T-helper 1 cell treated with Interleukin-12 subunit alpha and Interleukin-12 subunit beta and Interleukin-4 antibody, amounts not matched to agents 30 ng/mL and 1 ng/mL, for 36 hours (primary cell): ENCODE results near the gene ABL2. TPM values are rescaled to one million over a fixed set of nuclear protein-coding genes. Genes with fewer than 3 reads are reported as not detected.
"Not testable (repeated sequence)": the region's sequence is repeated elsewhere in the genome, so short reads cannot be mapped to it uniquely, and the experiment has no call there.

Source experiments
- intact Hi-C: fragments of 100-400 bp; cut with micrococcal nuclease; formaldehyde crosslinking; loops from one replicate; pipeline ENCODE4 v1.15.1; 2024
- total RNA-seq: library from RNA; stranded (reverse); gene quantifications from 2 replicates; pipeline ENCODE4 v1.2.3, GENCODE V29; 2022

ABL2 gene
- total RNA-seq, 1 donor from 2014 or later, result 10.0 TPM

DNA sequence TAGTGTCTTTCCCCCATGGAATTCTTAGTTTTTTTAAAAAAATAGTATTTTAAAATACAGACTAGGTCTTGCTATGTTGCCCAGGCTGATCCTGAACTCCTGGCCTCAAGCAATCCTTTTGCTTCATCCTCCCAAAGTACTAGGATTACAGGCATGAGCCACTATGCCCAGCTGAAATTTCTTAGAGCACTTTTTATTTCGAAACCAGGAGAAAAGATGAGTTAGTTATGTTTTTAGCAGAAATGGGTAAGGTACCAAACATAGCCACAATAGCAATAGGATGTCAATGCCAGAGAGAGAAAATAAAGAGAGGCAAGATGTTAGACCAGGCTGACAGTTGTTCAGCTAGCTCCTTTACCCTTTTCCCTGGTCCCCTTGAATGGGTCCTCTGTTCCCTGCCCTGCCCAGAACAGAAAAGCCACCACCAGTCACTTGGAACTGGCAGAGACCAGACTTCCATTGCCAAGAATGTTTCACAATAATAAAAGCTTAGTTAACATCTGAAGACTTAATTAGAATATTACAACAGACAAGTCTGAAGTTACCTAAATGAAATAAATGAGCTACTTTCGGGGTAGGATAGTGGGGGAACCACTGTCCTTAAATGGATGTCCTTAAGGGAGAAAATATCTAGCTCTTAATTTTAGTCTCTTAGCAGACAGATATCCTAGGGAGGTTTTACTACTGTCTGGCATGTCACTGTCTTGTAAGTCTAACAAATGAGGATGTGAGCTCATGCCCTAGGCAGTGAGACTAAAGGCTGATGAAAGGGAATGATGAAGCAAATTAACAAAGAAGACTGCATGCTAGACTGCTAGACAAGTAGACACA lies 54.3 kb downstream of the ABL2 start:
- intact Hi-C loops, result no loop called here

DNA sequence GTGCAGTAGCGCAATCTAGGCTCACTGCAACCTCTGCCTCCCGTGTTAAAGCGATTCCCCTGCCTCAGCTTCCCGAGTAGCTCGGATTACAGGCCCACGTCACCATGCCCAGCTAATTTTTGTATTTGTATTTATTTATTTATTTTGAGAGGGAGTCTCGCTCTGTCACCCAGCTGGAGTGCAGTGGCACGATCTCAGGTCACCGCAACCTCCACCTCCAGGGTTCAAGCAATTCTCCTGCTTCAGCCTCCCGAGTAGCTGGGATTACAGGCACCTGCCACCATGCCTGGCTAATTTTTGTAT lies 59.1 kb downstream of the ABL2 start:
- intact Hi-C loops, result not testable (repeated sequence)

DNA sequence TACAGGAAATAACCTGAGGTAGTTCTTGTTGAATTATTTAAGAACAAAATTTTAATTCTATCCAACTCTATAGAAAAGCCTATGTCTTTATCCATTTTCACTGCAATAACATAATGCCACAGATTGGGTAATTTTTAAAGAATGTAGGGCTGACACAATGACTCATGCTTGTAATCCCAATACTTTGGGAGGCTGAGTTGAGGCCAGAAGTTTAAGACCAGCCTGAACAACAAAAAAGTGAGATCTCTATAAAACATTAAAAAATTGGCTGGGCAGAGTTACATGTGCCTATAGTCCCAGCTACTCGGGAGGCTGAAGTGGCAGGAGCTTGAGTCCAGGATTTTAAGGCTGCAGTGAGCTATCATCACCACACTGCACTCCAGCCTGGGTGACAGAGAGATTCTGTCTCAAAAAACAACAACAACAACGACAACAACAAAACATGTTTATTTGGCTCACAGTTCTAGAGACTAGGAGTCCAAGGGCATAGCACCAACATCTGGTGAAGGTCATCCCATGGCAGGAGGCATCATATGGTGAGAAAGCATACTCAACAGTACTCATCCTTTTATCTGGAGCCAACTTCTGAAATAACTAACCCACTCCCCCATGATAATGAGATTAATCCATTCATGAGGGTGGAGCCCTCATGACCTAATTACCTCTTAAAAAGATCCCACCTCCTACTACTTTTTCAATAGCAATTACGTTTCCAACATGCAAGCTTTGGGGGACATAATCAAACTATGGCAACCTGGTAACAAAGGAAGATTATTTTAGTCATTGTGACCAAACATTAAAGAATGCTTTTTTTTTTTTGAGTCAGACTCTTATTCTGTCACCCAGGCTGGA lies 59.6 kb downstream of the ABL2 start:
- intact Hi-C loops, result no loop called here

DNA sequence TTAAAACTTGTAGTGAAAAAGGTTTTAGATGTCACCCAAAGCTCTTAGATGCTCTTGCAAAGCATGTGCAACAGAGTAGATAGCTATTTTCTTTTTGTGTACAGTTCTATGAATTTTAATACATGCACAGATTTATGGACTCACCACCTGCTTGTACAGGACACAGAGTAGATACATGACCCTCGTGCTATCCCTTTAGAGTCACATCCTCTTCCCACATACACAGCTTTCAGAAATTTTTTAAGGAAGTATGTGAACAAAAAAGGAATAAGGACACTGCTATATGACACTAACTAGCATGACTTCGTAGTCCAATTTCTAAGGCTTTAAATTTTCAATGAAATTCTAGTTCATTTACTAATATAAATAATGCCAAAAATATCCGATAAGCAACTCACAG lies 60.9 kb downstream of the ABL2 start:
- intact Hi-C loops, result no loop called here

DNA sequence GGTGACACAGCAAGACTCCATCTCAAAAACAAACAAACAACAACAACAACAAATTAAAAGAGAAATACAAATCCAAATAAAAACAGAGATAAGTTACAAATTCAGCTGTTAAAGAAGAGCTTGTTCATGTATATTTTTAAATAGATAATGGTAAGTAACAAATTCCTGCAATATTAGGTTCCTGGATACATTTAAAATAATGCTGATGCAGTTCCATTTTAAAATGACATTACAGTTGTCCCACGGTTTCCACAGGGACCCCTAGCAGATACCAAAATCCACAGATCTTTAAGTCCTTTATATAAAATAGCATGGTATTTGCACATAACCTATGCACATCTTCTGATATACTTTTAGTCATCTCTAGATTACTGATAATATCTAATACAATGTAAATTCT lies 61.5 kb downstream of the ABL2 start:
- intact Hi-C loops, result no loop called here

DNA sequence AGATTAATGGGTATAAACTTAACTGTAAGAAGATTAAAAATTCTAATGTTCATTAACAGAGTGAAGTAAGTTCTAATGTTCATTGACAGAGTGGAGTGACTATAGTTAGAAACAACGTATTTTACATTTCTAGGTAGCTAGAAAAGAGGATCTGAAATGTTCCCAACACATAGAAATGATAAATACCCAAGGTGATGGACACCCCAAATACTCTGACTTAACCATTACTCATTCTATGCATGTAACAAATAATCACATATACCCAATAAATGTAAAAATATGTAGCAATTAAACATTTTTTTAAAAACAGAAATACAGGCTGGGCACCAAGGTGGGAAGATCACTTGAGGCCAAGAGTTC lies 62.1 kb downstream of the ABL2 start:
- intact Hi-C loops, result no loop called here

DNA sequence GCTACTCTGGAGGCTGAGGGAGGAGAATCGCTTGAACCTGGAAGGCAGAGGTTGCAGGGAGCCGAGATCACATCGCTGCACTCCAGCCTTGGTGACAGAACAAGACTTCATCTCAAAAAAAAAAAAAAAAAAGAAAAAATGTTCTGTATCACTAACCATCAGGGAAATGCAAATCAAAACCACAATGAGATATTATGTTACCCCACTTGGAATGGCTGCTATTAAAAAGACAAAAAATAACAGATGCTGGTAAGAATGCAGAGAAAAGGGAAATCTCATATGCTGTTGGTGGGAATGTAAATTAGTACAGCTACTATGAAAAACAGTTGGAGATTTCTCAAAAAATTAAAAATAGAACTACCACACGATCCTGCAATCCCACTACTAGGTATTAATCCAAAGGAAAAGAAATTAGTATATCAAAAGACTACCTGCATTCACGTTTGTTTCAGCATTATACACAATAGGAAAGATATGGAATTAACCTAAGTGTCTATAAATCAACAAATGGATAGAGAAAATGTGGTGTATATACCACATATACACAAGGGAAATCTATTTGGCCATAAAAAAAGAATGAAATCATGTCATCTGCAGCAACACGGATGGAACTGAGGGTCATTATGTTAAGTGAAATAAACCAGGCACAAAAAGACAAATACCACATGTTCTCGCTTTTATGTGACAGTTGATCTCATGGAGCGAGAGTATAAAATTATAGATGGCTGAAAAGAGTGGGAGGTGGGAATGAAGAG lies 62.6 kb downstream of the ABL2 start:
- intact Hi-C loops, result no loop called here

DNA sequence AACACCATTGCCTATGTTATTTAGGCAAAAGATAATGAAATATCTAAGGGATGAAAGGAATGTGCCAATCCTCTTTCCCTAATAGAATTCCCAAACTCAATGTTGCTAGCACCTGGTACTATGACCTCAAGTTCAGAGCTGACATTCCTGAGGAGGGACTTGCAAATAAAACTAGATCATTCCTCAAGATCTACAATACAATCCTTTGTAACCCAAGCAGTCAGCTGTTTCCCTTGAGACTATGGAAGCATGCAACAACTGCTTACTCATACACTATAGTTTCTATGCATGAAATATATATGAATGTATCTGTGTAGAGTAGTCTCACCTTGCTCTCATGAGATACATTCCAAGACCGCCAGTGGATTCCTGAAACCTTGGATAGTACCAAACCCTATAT lies 65.0 kb downstream of the ABL2 start:
- intact Hi-C loops, result no loop called here

DNA sequence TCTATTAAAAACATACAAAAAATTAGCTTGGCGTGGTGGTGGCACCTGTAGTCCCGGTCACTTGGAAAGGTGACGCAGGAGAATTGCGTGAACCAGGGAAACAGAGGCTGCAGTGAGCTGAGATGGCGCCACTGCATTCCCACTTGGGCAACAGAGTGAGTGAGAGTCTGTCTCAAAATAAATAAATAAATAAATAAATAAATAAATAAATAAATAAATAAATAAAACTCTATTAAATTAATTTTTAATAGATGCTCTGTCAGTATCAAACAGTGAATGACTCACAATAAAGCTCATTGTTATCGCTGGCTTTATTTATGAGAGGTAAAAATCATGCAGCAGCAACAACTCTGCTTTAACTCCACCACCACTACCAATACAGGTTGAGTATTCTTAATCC lies 72.8 kb downstream of the ABL2 start:
- intact Hi-C loops, result no loop called here

DNA sequence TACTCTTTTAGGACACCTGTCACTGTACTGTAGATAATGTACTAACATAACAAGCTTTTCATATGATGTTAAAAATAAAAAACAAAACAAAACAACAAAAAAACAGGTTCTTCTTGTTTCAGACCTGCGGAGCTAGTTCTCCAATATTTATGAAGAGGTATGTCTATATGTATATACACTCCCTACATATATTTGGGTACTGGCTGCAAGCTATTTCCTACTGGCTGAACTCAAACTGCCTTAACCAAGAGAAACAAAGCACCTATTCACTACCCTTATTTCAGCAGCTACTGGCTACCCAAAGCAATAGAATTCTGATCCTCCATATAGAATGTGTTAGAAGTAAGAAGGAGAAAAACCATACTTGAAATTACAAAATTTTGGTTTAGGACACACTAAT lies 73.5 kb downstream of the ABL2 start:
- intact Hi-C loops, result no loop called here

DNA sequence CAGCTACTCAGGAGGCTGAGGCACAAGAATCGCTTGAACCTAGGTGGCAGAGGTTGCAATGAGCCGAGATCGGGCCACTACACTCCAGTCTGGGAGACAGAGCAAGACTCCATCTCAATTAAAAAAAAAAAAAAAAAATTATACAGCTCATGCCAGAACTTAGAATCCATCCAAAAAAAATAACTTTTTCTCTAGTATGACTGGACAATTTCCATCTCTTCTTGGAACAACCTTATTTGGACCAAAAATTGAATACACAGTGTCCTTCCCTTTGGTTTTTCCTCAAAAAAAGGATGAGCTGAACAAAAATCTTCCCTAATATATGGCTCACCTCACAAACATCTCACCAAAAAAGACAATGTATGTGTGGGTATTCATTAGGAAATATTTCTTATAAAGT lies 73.9 kb downstream of the ABL2 start:
- intact Hi-C loops, result no loop called here

DNA sequence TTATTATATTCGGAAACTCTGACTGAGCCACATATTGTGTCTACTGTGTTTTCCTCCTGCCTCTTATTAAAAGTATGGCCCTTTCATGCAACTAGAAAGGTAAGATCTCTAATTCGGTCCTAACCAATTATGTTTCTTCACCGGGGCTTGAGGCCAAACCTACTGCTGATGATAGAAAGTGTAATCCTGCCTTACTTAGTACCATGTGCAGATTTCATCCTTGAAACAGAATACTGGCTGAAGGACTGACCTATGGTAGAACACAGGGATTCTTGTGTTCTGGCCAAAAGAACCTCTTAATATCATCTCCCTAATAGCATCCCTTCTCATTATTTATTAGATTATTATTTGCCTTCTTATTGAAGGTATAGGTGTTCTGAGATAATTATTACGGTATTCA lies 75.0 kb downstream of the ABL2 start:
- intact Hi-C loops, result no loop called here

DNA sequence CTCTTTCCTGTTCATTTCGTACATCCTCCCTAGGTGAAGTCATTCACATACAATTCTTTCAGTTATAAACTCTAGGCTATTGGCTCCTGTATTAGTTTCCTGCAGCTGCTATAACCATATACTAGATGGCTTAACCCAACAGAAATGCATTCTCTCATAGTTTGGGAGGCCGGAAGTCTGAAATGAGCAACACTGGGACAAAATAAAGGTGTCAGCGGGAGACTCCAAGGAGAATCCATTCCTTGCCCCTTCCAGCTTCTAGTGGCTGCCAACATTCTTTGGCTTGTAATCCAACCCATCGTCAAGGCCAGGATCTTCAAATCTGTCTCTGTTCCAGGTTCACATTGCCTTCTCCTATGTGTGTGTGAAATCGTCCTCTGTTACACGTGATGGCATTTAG lies 76.3 kb downstream of the ABL2 start:
- intact Hi-C loops, result no loop called here

DNA sequence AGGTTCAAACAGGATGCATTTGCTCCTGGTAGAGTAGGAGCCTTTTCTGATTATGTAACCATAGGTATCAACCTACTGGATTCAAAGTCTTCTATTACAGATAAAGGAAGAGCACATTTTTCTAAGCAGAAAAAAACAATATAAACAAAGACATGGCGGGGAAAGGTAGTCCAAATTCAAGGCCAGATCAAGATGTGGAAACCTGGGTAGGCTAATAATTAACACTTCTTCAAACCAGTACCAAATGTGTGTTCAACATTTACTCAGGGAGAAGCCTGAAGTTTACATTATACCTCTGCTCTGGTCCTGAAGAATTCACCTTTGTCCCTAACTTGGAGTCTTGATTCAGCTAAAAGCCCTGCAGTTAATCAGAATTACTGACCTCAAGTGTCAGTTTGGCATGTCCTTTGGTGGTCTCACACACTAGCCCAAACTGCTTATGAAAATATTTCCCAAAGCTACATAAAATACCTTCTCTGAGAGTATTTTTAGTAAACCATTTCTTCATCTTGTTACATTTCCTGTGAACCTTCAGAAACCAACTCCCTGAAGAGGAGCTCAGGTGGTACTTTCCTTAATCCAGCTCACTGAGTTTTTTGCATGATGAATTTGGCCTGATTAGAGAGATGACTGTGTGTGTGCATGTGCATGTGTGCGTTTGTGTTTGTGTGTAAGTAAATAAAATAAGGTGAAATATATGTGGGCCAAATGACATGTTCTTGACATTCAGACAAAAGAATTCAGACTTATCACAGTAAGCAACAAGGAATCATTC lies 77.4 kb downstream of the ABL2 start:
- intact Hi-C loops, result no loop called here

DNA sequence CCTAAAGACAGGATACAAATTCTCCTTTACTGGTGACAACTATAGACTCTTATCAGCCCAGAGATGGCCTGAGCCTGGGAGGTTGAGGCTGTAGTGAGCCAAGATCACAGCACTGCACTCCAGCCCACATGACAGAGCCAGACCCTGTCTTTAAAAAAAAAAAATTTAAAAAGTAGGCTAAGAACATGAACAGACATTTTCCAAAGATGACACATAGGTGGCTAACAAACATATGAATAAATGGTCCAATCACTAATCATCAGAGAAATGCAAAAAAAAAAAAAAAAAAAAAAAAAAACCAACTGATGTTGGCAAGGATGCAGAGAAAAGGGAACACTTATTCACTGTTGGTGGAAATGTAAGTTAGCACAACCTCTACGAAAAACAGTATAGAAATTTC lies 82.6 kb downstream of the ABL2 start:
- intact Hi-C loops, result no loop called here

DNA sequence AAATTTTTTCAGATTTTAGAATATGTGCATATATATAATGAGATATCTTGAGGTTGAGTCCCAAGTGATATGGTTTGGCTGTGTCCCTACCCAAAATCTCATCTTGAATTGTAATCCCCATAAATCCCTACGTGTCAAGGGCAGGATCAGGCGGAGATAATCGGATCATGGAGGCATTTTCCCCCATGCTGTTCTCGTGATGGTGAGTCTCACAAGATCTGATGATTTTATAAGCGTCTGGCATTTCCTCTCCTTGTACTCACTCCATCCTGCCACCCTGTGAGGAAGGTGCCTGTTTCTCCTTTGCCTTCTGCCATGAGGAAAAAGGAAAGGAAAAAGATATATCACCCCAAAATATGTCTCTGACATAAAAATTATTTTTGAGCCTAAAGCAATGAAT lies 83.0 kb downstream of the ABL2 start:
- intact Hi-C loops, result no loop called here

DNA sequence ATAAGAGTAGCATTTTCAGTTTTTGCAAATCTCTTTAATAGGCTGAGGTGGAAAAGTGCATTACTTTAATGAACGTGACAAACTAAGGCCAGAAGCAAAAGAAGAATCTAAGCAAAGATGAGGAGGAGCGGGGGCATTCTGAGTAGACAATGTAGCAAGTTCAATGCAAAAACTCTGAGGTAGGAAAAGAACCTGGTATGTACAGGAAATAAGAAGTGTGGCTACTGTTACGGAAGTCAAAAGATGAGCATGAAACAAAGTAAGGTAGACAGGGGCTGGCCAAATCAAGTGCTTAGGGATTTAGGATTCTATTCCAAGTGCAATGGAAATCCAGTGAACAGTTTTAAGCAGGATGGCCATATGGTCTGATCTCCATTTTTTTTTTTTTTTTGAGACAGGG lies 84.0 kb downstream of the ABL2 start:
- intact Hi-C loops, result no loop called here

DNA sequence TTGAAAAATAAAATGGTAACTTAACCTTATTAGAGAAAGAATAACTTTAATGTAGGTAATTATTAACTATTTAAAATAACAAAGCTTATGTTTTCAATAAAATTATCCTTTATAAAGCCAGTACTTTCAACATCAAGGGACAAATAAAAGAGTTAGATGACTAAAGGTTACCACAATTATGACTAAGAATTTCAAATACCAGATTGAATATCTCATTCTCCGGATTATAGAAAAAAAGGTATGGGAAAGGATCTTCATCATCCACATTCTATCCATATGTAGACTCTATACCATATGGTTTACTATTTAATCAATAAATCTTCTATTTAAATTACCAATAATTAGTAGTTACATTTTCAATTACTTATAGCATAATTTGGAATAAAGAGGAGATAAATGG lies 84.9 kb downstream of the ABL2 start:
- intact Hi-C loops, result loop anchor here (5.0 kb wide), 3 partner anchors 48 to 417 kb away; partner anchors contain the start of genes ABL2 and RALGPS2

DNA sequence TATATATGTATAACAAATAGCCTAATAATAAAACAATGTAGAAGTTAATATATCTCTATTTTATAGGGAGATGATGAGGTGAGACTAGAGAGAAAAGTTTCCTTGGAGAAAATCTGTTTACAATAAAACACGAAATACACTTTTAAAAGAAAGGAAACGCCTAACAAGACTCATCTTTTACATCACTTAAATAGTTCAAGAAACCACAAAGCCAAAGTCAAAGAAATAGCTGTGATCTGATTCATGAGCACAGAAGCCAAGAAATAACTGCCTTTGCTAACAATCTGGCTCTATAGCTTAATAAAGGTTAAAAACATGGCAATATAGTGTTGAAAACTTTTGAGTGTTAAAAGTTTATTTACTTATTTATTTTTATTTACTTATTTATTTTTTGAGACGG lies 86.2 kb downstream of the ABL2 start:
- intact Hi-C loops, result loop anchor here (5.0 kb wide), 3 partner anchors 49 to 416 kb away; partner anchors contain the start of genes ABL2 and RALGPS2

DNA sequence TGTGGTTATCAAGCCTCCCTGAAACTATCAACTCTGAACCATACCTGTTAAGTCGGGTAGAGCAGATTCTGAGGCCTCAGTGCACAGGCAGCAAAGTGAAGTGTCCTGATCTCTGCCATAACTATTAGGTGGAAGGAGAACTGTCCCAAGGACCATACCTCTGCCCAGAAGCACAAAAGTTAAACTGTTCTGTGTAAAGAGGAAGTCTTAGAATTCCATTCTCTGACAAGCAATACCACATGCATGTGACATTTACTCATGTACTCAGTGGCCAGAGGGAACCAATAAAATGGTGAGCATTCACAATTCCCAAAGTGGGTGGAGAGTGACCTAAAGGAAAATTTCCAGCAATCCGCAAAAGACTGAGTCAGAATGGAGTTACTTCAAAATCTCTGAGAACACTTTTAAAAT lies 86.6 kb downstream of the ABL2 start:
- intact Hi-C loops, result loop anchor here (5.0 kb wide), 3 partner anchors 49 to 416 kb away; partner anchors contain the start of genes ABL2 and RALGPS2
